AG10803 (cell line): ENCODE data around the gene RPRD1B.

Experiments
- DNase-seq: peaks from one replicate; pipeline ENCODE4 v3.0.0; 2010; ENCODE audit warnings: low read depth
- H3K4me3 ChIP-seq: 2 replicates; pipeline ENCODE4 v1.5.1; 2011; ENCODE audit warnings: mild to moderate bottlenecking, low read length, control low read depth
- CTCF ChIP-seq: conservative IDR thresholded peaks from 2 replicates; pipeline ENCODE4 v1.5.1; 2011; ENCODE audit warnings: mild to moderate bottlenecking, low read length, control low read depth, inconsistent platforms

RPRD1B gene

GRCh38 chr20:38055848-38056247 is 22.3 kb downstream of the RPRD1B start:
- TF ChIP-seq CTCF: no peak
- no peak for DNase-seq
- H3K4me3 ChIP-seq: no peak overlapping the region

GRCh38 chr20:38057351-38057972 is 23.9 kb downstream of the RPRD1B start:
- no peak overlapping the region for H3K4me3 ChIP-seq
- peak; percentile 82 for TF ChIP-seq CTCF
- DNase-seq: peak; percentile 55

- no peak for TF ChIP-seq CTCF
- H3K4me3 ChIP-seq: no peak overlapping the region
- DNase-seq: no peak
These were observed 26.3 kb downstream of the RPRD1B start for GRCh38 chr20:38059832-38060231.

GRCh38 chr20:38060536-38060935 is 27.0 kb downstream of the RPRD1B start:
- no peak for DNase-seq
- H3K4me3 ChIP-seq: no peak overlapping the region
- no peak for TF ChIP-seq CTCF

- TF ChIP-seq CTCF: no peak
These were observed 27.6 kb downstream of the RPRD1B start for GRCh38 chr20:38061109-38061508.

GRCh38 chr20:38062890-38063289 is 29.3 kb downstream of the RPRD1B start:
- TF ChIP-seq CTCF: no peak
- H3K4me3 ChIP-seq: no peak overlapping the region
- no peak for DNase-seq

More at GRCh38 chr20:38061109-38061508, 27.6 kb downstream of the RPRD1B start:
- DNase-seq: no peak
- no peak overlapping the region for H3K4me3 ChIP-seq

GRCh38 chr20:38063911-38064530 is 30.5 kb downstream of the RPRD1B start:
- no peak for TF ChIP-seq CTCF
- H3K4me3 ChIP-seq: no peak overlapping the region
- no peak for DNase-seq
